Mesendoderm (in vitro differentiated cells): ENCODE measurements around the gene CEP97.

ENCODE experiments used
- DNase-seq: peaks from one replicate; pipeline ENCODE4 v3.0.0; 2013
- H2AK5ac ChIP-seq: 2 replicates; pipeline ENCODE4 v1.6.1; 2013; ENCODE audit warnings: low read length, inconsistent platforms
- H2BK120ac ChIP-seq: 2 replicates; pipeline ENCODE4 v1.6.1; 2013; ENCODE audit warnings: low read depth, mild to moderate bottlenecking, low read length, moderate library complexity, mixed read lengths
- H2BK15ac ChIP-seq: replicated peaks from 2 replicates; pipeline ENCODE4 v1.6.1; 2013; ENCODE audit warnings: low read depth, mild to moderate bottlenecking, moderate library complexity
- H2BK5ac ChIP-seq: 2 replicates; pipeline ENCODE4 v1.6.1; 2013; ENCODE audit warnings: low read length, inconsistent platforms
- H3K18ac ChIP-seq: 2 replicates; pipeline ENCODE4 v1.6.1; 2013; ENCODE audit warnings: mild to moderate bottlenecking, low read length, mixed read lengths
- H3K23ac ChIP-seq: one replicate; pipeline ENCODE4 v1.6.1; 2013; ENCODE audit warnings: low read length
- H3K27ac ChIP-seq: 2 replicates; pipeline ENCODE4 v1.5.1; 2013; ENCODE audit warnings: low read depth, mild to moderate bottlenecking, inconsistent platforms, low read length, moderate library complexity
- H3K27me3 ChIP-seq: 2 replicates; pipeline ENCODE4 v1.6.1; 2013; ENCODE audit warnings: low read length, control low read depth, mild to moderate bottlenecking, inconsistent platforms; ENCODE audit not compliant: insufficient read depth, poor library complexity
- H3K36me3 ChIP-seq: 2 replicates; pipeline ENCODE4 v1.6.1; 2013; ENCODE audit warnings: low read length, inconsistent platforms; ENCODE audit not compliant: control insufficient read depth, insufficient read depth
- H3K4ac ChIP-seq: one replicate; pipeline ENCODE4 v1.6.1; 2013; ENCODE audit warnings: low read depth, mild to moderate bottlenecking, low read length, moderate library complexity
- H3K4me1 ChIP-seq: 2 replicates; pipeline ENCODE4 v1.6.1; 2013; ENCODE audit warnings: low read depth, low read length, inconsistent platforms; ENCODE audit not compliant: control insufficient read depth
- H3K4me2 ChIP-seq: 2 replicates; pipeline ENCODE4 v1.6.1; 2013; ENCODE audit warnings: low read length
- H3K4me3 ChIP-seq: 2 replicates; pipeline ENCODE4 v1.5.1; 2013; ENCODE audit warnings: mild to moderate bottlenecking, low read length
- H3K56ac ChIP-seq: one replicate; pipeline ENCODE4 v1.6.1; 2013; ENCODE audit warnings: low read length
- H3K79me1 ChIP-seq: 2 replicates; pipeline ENCODE4 v1.6.1; 2013; ENCODE audit warnings: low read length, inconsistent platforms
- H3K79me2 ChIP-seq: 2 replicates; pipeline ENCODE4 v1.6.1; 2013; ENCODE audit warnings: mild to moderate bottlenecking, low read length; ENCODE audit not compliant: control insufficient read depth, insufficient read depth
- H3K9ac ChIP-seq: 2 replicates; pipeline ENCODE4 v1.6.1; 2013; ENCODE audit warnings: low read length, inconsistent platforms
- H4K5ac ChIP-seq: one replicate; pipeline ENCODE4 v1.6.1; 2013; ENCODE audit warnings: low read length
- H4K8ac ChIP-seq: one replicate; pipeline ENCODE4 v1.6.1; 2013; ENCODE audit warnings: low read depth, mild to moderate bottlenecking, control low read depth, low read length, moderate library complexity
- WGBS: extraction: QIAGEN DNeasy Blood & Tissue Kit; methylation state at CpG from one replicate; pipeline ENCODE4 v1.1.7; 2013; ENCODE audit warnings: low lambda C conversion rate, missing lambda C conversion rate; ENCODE audit not compliant: insufficient coverage; ENCODE audit errors: extremely low coverage; 5-methylcytosine and 5-hydroxymethylcytosine counted together

CEP97 gene

DNA sequence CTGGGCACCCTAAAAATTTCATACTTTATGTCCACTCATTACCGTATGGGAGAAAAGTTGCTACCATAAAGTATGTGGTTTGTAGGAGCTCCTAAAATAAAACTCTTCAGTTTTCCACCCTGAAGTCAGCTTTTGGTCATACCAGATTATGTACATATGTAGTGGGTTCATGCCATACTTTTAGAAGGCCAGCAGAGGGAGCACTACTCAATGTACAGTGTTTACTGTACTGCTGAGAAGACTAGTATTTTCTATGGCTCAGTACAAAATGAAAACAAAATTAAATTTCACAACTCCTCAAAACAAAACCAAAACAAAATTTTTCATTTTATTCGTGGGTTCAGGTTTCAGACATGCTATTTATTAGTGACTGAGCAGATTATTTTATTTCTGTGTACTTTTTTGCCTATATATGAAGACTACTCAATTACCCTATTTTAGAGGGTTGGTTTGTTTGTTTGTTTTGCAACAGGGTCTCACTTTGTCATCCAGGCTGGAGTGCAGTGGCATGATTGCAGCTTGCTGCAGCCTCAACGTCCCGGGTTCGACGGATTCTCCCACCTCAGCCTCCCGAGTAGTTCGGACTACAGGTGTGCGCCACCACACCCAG is 78.9 kb downstream of the CEP97 start:
- Histone ChIP-seq H3K4me2 (no peak overlapping the region), H3K36me3 (no peaks in the 10 kb centered on the region), H3K9ac (no peak overlapping the region), H2BK5ac (no peak overlapping the region), H3K4ac (no peak overlapping the region), H4K8ac (no peak overlapping the region), H3K56ac (no peak overlapping the region), H3K27ac (no peak overlapping the region), H3K4me1 (no peaks in the 10 kb centered on the region), H4K5ac (no peak overlapping the region), H3K23ac (no peak overlapping the region), H2BK120ac (no peak overlapping the region), H2AK5ac (no peak overlapping the region), H3K79me1 (no peaks in the 10 kb centered on the region), H3K27me3 (no peaks in the 10 kb centered on the region), H3K79me2 (no peaks in the 10 kb centered on the region), H2BK15ac (no peak overlapping the region), H3K4me3 (no peak overlapping the region), H3K18ac (no peak overlapping the region)
- WGBS: no CpG with 5 or more reads among the region's 9 CpGs
- DNase-seq: peak; percentile 51

DNA sequence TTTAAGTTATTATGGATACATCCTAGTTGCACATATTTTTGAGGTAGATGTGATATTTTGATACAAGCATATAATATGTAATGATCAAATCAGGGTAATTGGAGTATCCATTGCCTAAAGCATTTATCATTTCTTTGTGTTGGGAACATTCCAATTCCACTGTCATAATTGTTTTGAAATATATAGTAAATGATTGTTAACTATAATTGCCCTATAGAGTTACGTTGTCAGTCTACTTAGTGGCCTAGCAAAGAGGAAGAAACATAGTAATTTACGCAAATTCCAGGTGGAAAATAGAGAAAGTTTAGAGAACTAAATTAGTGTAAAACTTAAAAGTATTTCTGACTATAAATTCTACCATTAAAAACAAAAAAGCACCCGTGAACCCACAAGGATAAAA is 79.5 kb downstream of the CEP97 start:
- H3K4me1 ChIP-seq: no peaks in the 10 kb centered on the region
- no peak overlapping the region for H2BK5ac ChIP-seq
- H3K79me2 ChIP-seq: no peaks in the 10 kb centered on the region
- no peak overlapping the region for H2BK120ac ChIP-seq
- no peak overlapping the region for H3K9ac ChIP-seq
- H4K8ac ChIP-seq: no peak overlapping the region
- H3K4ac ChIP-seq: no peak overlapping the region
- H3K18ac ChIP-seq: no peak overlapping the region
- no peak overlapping the region for H4K5ac ChIP-seq
- no peaks in the 10 kb centered on the region for H3K36me3 ChIP-seq
- DNase-seq: no peak
- no peak overlapping the region for H2BK15ac ChIP-seq
- H3K79me1 ChIP-seq: no peaks in the 10 kb centered on the region
- WGBS: no CpG with 5 or more reads among the region's 3 CpGs
- no peak overlapping the region for H3K23ac ChIP-seq
- no peak overlapping the region for H2AK5ac ChIP-seq
- no peak overlapping the region for H3K56ac ChIP-seq
- H3K27me3 ChIP-seq: no peaks in the 10 kb centered on the region
- H3K4me2 ChIP-seq: no peak overlapping the region
- H3K27ac ChIP-seq: no peak overlapping the region
- no peak overlapping the region for H3K4me3 ChIP-seq

DNA sequence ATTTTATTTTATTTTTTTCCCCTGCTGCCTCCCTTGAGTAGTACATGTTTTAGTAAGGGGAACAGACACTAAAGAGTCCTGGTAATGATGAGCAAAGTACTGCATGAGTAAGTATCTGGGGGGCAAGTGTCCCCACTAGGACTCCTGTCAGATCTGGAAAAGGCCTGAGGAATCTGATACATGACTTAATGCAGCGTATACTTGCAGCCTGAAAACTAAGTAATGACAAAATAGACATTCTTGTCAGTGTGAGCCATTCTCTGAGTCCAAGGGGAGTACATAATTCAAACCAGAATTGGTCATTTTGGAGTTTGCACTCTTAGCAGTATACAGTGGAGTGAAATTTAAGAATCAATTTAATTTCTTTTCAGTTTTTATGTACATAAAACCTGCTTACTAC is 82.1 kb downstream of the CEP97 start:
- Histone ChIP-seq H2BK15ac (no peak overlapping the region), H4K8ac (no peak overlapping the region), H3K27ac (no peak overlapping the region), H3K27me3 (no peaks in the 10 kb centered on the region), H4K5ac (no peak overlapping the region), H3K79me1 (no peaks in the 10 kb centered on the region), H2BK5ac (no peak overlapping the region), H3K9ac (no peak overlapping the region), H3K4ac (no peak overlapping the region), H3K4me1 (no peaks in the 10 kb centered on the region), H3K18ac (no peak overlapping the region), H3K56ac (no peak overlapping the region), H2AK5ac (no peak overlapping the region), H3K79me2 (no peaks in the 10 kb centered on the region), H3K4me2 (no peak overlapping the region), H2BK120ac (no peak overlapping the region), H3K4me3 (no peak overlapping the region), H3K23ac (no peak overlapping the region), H3K36me3 (no peaks in the 10 kb centered on the region)
- WGBS: no CpG with 5 or more reads among the region's 1 CpG
- no peak for DNase-seq

DNA sequence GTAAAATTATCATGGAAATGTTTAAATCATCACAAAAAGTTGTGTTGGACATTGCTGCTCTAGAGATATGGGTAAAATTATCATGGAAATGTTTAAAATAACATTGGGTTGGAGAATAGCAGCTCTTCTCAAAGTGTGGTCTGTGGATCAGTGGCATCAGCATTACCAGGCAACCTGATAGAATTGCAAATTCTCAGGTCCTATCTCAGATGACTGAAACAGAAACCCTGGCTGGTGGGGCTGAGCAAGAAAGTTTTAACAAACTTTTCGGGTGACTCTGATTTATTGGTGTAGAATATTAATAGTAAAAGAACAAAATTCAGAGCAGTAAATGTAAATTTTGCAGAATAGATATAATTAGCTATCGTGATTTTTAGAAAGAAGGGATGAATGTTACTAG is 83.5 kb downstream of the CEP97 start:
- H2BK5ac ChIP-seq: no peak overlapping the region
- no peak overlapping the region for H4K8ac ChIP-seq
- H3K27me3 ChIP-seq: no peaks in the 10 kb centered on the region
- H2BK15ac ChIP-seq: no peak overlapping the region
- no peaks in the 10 kb centered on the region for H3K4me1 ChIP-seq
- H3K4me2 ChIP-seq: no peak overlapping the region
- no peak overlapping the region for H3K18ac ChIP-seq
- H3K79me2 ChIP-seq: no peaks in the 10 kb centered on the region
- H3K9ac ChIP-seq: no peak overlapping the region
- no peaks in the 10 kb centered on the region for H3K36me3 ChIP-seq
- H3K23ac ChIP-seq: no peak overlapping the region
- no peak overlapping the region for H3K4me3 ChIP-seq
- no peak overlapping the region for H2BK120ac ChIP-seq
- H3K4ac ChIP-seq: no peak overlapping the region
- no peak overlapping the region for H3K27ac ChIP-seq
- DNase-seq: no peak
- 100% methylated on average over 1 of the region's 2 CpGs for WGBS
- no peaks in the 10 kb centered on the region for H3K79me1 ChIP-seq
- H3K56ac ChIP-seq: no peak overlapping the region
- no peak overlapping the region for H4K5ac ChIP-seq
- no peak overlapping the region for H2AK5ac ChIP-seq

DNA sequence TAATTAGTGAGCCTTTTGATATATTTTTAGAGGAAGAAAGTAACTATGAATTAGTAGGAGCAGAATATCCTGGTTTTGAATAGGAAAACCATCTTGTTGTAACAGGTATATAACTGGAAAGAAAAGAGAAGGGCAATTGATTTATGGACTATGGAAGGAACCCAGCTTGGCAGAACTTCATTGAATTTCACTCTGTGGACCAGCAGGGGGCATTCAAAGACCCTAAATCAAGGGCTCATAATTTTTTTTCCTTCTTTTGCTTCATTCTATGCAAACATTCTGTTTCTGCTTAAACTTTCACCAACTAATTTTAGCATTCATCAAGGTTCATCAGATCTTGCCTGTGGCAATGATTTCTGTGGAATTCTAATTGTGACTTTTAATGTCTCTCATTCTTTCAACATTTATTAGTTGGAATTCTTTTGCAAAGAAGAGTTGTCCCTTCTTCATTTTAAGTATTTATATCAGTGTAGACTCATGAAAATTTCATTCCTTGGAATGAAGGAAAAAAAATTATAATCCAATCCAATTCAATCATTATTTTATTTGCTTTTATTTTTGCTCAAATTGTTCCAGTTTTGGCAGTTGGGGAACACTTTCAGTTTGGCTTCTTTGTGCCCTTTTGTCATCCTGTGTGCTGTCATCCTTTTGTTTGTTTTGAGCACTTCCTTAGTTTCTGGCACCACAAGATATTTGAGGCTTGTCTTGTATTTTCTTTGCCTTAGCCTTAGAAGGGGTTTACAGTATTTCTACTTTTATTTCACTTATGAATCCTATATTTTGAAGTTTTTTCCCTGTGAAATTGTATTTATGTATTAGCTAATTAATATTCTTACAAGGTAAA is 85.0 kb downstream of the CEP97 start:
- Histone ChIP-seq H2BK120ac (no peak overlapping the region), H3K23ac (no peak overlapping the region), H3K4ac (no peak overlapping the region), H3K4me3 (no peak overlapping the region), H3K79me2 (no peaks in the 10 kb centered on the region), H2BK15ac (no peak overlapping the region), H3K27ac (no peak overlapping the region), H3K9ac (no peak overlapping the region), H4K8ac (no peak overlapping the region), H3K56ac (no peak overlapping the region), H3K4me2 (no peak overlapping the region), H3K4me1 (no peaks in the 10 kb centered on the region), H3K36me3 (no peaks in the 10 kb centered on the region), H2BK5ac (no peak overlapping the region), H3K79me1 (no peaks in the 10 kb centered on the region), H3K27me3 (no peaks in the 10 kb centered on the region), H2AK5ac (no peak overlapping the region), H3K18ac (no peak overlapping the region), H4K5ac (no peak overlapping the region)
- DNase-seq: peak; percentile 44

DNA sequence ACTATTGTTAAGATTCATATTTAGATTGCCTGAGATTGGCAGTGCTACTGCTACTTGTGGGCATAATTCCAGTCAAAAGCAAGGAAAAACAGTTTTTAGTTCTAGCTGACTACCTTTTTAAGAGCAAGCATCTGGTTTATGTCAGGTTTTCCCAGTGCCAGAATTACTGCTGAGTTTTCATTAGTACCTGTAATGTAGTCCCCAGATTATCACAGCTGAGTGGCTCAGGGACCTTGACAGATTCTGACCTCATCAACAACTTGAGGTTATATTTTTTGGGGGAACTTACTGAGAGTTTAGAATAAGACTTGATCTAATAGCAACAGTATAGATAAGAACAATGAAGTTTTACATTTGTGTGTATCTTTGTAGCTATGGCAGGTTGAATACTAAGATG is 85.6 kb downstream of the CEP97 start:
- no peak overlapping the region for H3K27ac ChIP-seq
- H3K18ac ChIP-seq: no peak overlapping the region
- DNase-seq: no peak
- no peak overlapping the region for H3K4ac ChIP-seq
- H2BK15ac ChIP-seq: no peak overlapping the region
- no peaks in the 10 kb centered on the region for H3K27me3 ChIP-seq
- no peak overlapping the region for H2BK120ac ChIP-seq
- no peak overlapping the region for H2AK5ac ChIP-seq
- no peak overlapping the region for H3K56ac ChIP-seq
- no peaks in the 10 kb centered on the region for H3K36me3 ChIP-seq
- H3K23ac ChIP-seq: no peak overlapping the region
- H4K8ac ChIP-seq: no peak overlapping the region
- H2BK5ac ChIP-seq: no peak overlapping the region
- H3K4me3 ChIP-seq: no peak overlapping the region
- no peak overlapping the region for H3K9ac ChIP-seq
- H3K79me2 ChIP-seq: no peaks in the 10 kb centered on the region
- no peak overlapping the region for H4K5ac ChIP-seq
- no peaks in the 10 kb centered on the region for H3K79me1 ChIP-seq
- H3K4me2 ChIP-seq: no peak overlapping the region
- no peaks in the 10 kb centered on the region for H3K4me1 ChIP-seq
